Measurements from ENCODE around the gene CACNA1B.

The CACNA1B gene

DNA sequence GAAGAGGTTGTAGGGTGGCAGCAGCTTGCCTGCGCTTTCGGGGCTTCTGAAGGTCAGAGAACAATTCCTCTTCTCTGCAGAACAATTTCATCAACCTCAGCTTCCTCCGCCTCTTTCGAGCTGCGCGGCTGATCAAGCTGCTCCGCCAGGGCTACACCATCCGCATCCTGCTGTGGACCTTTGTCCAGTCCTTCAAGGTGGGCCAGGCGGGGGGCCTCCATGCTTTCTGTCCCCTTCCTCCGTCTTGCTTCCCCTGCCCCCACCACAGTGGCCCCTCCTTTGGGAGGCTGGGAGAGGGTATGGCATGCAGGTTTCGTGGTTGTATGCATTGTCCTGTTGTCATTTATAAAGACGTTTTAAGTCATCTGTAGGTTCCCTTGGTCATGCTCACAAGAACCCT is 195.8 kb downstream of the CACNA1B start:
- Histone ChIP-seq H3K4me2 (ENCODE audit: low read depth, low read length) (no peak overlapping the region), H3F3A (ENCODE audit: insufficient read depth, low read length) (no peaks in the 10 kb centered on the region), H3K27ac (ENCODE audit: low read length) (no peak overlapping the region), H3K4me3 (ENCODE audit: low read length) (no peak overlapping the region), H3K9me2 (replicated peaks; ENCODE audit: insufficient read depth, low read length) (no peaks in the 10 kb centered on the region), H3K9me3 (replicated peaks; ENCODE audit: insufficient read depth, low read length) (no peaks in the 10 kb centered on the region), H3K4me1 (ENCODE audit: low read length) (no peaks in the 10 kb centered on the region), H4K20me1 (ENCODE audit: insufficient read depth, low read length) (no peaks in the 10 kb centered on the region), H3K36me3 (replicated peaks; ENCODE audit: insufficient read depth, low read length) (no peaks in the 10 kb centered on the region), H3K27me3 (replicated peaks; ENCODE audit: insufficient read depth, low read length) (peaks cover 94% of the 10 kb centered on the region), H3K9ac (ENCODE audit: low read length) (no peak overlapping the region), H2AFZ (ENCODE audit: low read length) (no peak overlapping the region), H3K79me2 (ENCODE audit: low read length) (no peaks in the 10 kb centered on the region)
- DNase-seq, result no peak
- TF ChIP-seq, protein P1, sequence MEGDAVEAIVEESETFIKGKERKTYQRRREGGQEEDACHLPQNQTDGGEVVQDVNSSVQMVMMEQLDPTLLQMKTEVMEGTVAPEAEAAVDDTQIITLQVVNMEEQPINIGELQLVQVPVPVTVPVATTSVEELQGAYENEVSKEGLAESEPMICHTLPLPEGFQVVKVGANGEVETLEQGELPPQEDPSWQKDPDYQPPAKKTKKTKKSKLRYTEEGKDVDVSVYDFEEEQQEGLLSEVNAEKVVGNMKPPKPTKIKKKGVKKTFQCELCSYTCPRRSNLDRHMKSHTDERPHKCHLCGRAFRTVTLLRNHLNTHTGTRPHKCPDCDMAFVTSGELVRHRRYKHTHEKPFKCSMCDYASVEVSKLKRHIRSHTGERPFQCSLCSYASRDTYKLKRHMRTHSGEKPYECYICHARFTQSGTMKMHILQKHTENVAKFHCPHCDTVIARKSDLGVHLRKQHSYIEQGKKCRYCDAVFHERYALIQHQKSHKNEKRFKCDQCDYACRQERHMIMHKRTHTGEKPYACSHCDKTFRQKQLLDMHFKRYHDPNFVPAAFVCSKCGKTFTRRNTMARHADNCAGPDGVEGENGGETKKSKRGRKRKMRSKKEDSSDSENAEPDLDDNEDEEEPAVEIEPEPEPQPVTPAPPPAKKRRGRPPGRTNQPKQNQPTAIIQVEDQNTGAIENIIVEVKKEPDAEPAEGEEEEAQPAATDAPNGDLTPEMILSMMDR (IDR thresholded peaks at IDR 0.05; ENCODE audit: low read length), result no peak
- TF ChIP-seq EZH2 (optimal IDR thresholded peaks at IDR 0.05; ENCODE audit: low read depth, low read length) (no peak), EZH2phosphoT487 (IDR thresholded peaks at IDR 0.05; ENCODE audit: low read length) (no peak)

DNA sequence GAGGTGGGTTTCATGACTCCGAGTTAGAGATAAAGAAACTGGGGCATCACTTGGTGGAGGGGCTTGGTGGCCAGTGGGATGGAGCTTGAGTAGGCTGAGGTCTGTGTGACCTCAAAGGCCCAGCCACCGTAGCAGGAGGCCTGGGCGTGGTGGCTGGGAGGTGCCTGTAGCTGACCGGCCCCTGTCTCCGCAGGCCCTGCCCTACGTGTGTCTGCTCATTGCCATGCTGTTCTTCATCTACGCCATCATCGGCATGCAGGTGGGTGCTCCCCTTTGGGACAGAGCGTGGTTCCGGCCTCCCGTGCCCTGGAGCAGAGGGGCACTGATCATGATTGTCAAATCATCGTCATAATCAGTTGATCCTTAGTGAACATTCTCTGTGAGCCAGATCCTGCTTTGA is 196.2 kb downstream of the CACNA1B start:
- no peaks in the 10 kb centered on the region for H3K4me1 ChIP-seq (ENCODE audit: low read length)
- DNase-seq, result no peak
- no peaks in the 10 kb centered on the region for H3K79me2 ChIP-seq (ENCODE audit: low read length)
- H2AFZ ChIP-seq (ENCODE audit: low read length), result no peak overlapping the region
- no peaks in the 10 kb centered on the region for H3K9me3 ChIP-seq (replicated peaks; ENCODE audit: insufficient read depth, low read length)
- no peak overlapping the region for H3K27ac ChIP-seq (ENCODE audit: low read length)
- H3K9me2 ChIP-seq (replicated peaks; ENCODE audit: insufficient read depth, low read length), result no peaks in the 10 kb centered on the region
- no peak overlapping the region for H3K9ac ChIP-seq (ENCODE audit: low read length)
- H3K27me3 ChIP-seq (replicated peaks; ENCODE audit: insufficient read depth, low read length), result peaks cover 95% of the 10 kb centered on the region
- H3K36me3 ChIP-seq (replicated peaks; ENCODE audit: insufficient read depth, low read length), result no peaks in the 10 kb centered on the region
- no peak overlapping the region for H3K4me2 ChIP-seq (ENCODE audit: low read depth, low read length)
- no peaks in the 10 kb centered on the region for H4K20me1 ChIP-seq (ENCODE audit: insufficient read depth, low read length)
- TF ChIP-seq, protein P1 (IDR thresholded peaks at IDR 0.05; ENCODE audit: low read length), result no peak
- TF ChIP-seq EZH2phosphoT487 (IDR thresholded peaks at IDR 0.05; ENCODE audit: low read length), result no peak
- no peak for TF ChIP-seq EZH2 (optimal IDR thresholded peaks at IDR 0.05; ENCODE audit: low read depth, low read length)
- H3F3A ChIP-seq (ENCODE audit: insufficient read depth, low read length), result no peaks in the 10 kb centered on the region
- H3K4me3 ChIP-seq (ENCODE audit: low read length), result no peak overlapping the region

DNA sequence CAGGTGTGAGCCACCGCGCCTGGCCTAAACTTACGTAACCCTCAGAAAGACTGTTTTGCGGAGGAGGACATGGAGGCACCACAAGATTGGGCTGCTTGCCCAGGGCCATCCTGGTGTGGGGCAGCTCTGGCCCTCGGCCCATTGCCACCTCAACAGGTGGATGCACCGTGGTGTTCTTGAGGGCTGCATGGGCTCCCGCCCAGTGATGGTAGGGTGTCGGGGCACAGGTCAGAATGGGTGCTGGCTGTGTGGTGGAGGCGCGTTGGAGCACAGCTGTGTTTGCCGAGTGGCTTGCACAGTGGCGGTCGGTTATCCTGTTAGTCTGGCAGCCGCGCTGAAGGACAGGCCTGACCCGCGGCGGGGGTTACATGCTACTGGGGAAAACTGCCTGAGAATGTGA is 196.9 kb downstream of the CACNA1B start:
- H3K9me3 ChIP-seq (replicated peaks; ENCODE audit: insufficient read depth, low read length), result no peaks in the 10 kb centered on the region

More for the DNA sequence above, 196.9 kb downstream of the CACNA1B start:
- no peak for DNase-seq
- Histone ChIP-seq H3K9ac (ENCODE audit: low read length) (no peak overlapping the region), H3K9me2 (replicated peaks; ENCODE audit: insufficient read depth, low read length) (no peaks in the 10 kb centered on the region), H4K20me1 (ENCODE audit: insufficient read depth, low read length) (no peaks in the 10 kb centered on the region), H3K36me3 (replicated peaks; ENCODE audit: insufficient read depth, low read length) (no peaks in the 10 kb centered on the region), H3K27me3 (replicated peaks; ENCODE audit: insufficient read depth, low read length) (peaks cover 92% of the 10 kb centered on the region), H3K27ac (ENCODE audit: low read length) (no peak overlapping the region), H3K4me3 (ENCODE audit: low read length) (no peak overlapping the region), H3K4me2 (ENCODE audit: low read depth, low read length) (no peak overlapping the region), H3K4me1 (ENCODE audit: low read length) (no peaks in the 10 kb centered on the region), H3F3A (ENCODE audit: insufficient read depth, low read length) (no peaks in the 10 kb centered on the region), H3K79me2 (ENCODE audit: low read length) (no peaks in the 10 kb centered on the region), H2AFZ (ENCODE audit: low read length) (no peak overlapping the region)
- TF ChIP-seq, protein P1 (IDR thresholded peaks at IDR 0.05; ENCODE audit: low read length), result no peak
- TF ChIP-seq EZH2 (optimal IDR thresholded peaks at IDR 0.05; ENCODE audit: low read depth, low read length) (no peak), EZH2phosphoT487 (IDR thresholded peaks at IDR 0.05; ENCODE audit: low read length) (no peak)
